Endothelial cell of umbilical vein (primary cell): Measurements from ENCODE around the gene P2RX4.

Experiments
- EZH2 ChIP-seq: IDR thresholded peaks from 2 replicates; pipeline ENCODE4 v1.6.1; 2012; ENCODE audit warnings: borderline replicate concordance, low read depth, mild to moderate bottlenecking, moderate library complexity, low read length, inconsistent platforms; ENCODE audit not compliant: severe bottlenecking
- FOS ChIP-seq: IDR thresholded peaks from 2 replicates; pipeline ENCODE4 v1.6.1; 2011; ENCODE audit warnings: mild to moderate bottlenecking, low read length, moderate library complexity, borderline replicate concordance; ENCODE audit not compliant: insufficient read depth
- JUN ChIP-seq: IDR thresholded peaks from 2 replicates; pipeline ENCODE4 v1.6.1; 2011; ENCODE audit warnings: borderline replicate concordance, low read depth; ENCODE audit not compliant: insufficient read length, insufficient read depth
- POLR2A ChIP-seq: IDR thresholded peaks from 2 replicates; pipeline ENCODE4 v1.6.1; 2012; ENCODE audit warnings: low read depth, mild to moderate bottlenecking, control low read depth, low read length
- POLR2AphosphoS5 ChIP-seq: IDR thresholded peaks from 2 replicates; pipeline ENCODE4 v1.6.1; 2012; ENCODE audit warnings: low read depth, mild to moderate bottlenecking, control low read depth, low read length, moderate library complexity; ENCODE audit not compliant: insufficient read depth
- TF ChIP-seq, protein P1 (sequence below): IDR thresholded peaks from 2 replicates; pipeline ENCODE4 v1.6.1; 2011; ENCODE audit not compliant: insufficient read depth, insufficient read length
- TF ChIP-seq, protein P2 (sequence below), 2 donors: IDR thresholded peaks; 1 replicate in 1 of 2; 2 replicates in 1 of 2; pipeline ENCODE4 v1.5.1; 2011; ENCODE audit warnings: low read length in 2 of 2, mild to moderate bottlenecking in 2 of 2, moderate library complexity in 2 of 2, control low read depth in 1 of 2, inconsistent platforms in 1 of 2, low read depth in 1 of 2; ENCODE audit not compliant: insufficient read depth in 1 of 2; ENCODE audit errors: extremely low read depth in 1 of 2

DNA sequence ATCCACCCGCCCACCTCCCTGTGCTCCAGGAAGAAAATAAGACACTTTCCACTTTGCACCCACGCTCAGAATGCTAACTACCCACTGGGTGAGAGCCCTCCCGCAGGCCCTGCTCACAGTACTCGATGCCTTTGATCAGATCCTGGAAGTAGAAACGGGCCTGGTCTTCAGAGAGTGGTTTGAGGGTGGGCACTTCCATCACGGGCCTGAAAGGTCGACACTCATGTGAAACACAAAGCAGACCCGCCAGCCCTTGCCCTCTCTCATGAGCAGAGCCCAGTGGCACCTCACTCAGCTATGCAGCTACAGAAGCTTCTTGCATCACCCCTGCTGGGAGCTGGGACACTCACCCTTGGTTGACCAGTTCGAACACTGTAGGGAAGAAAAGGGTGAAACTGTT lies 45.5 kb downstream of the P2RX4 start:
- TF ChIP-seq, protein P1, sequence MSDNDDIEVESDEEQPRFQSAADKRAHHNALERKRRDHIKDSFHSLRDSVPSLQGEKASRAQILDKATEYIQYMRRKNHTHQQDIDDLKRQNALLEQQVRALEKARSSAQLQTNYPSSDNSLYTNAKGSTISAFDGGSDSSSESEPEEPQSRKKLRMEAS = no peak
- TF ChIP-seq, protein P2, sequence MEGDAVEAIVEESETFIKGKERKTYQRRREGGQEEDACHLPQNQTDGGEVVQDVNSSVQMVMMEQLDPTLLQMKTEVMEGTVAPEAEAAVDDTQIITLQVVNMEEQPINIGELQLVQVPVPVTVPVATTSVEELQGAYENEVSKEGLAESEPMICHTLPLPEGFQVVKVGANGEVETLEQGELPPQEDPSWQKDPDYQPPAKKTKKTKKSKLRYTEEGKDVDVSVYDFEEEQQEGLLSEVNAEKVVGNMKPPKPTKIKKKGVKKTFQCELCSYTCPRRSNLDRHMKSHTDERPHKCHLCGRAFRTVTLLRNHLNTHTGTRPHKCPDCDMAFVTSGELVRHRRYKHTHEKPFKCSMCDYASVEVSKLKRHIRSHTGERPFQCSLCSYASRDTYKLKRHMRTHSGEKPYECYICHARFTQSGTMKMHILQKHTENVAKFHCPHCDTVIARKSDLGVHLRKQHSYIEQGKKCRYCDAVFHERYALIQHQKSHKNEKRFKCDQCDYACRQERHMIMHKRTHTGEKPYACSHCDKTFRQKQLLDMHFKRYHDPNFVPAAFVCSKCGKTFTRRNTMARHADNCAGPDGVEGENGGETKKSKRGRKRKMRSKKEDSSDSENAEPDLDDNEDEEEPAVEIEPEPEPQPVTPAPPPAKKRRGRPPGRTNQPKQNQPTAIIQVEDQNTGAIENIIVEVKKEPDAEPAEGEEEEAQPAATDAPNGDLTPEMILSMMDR (IDR thresholded peaks at IDR 0.05; ENCODE audit: extremely low read depth in 1 of 2, insufficient read depth in 1 of 2, low read depth in 1 of 2, low read length in 2 of 2) = no peak
- TF ChIP-seq FOS (no peak), POLR2A (no peak), JUN (no peak), EZH2 (no peak), POLR2AphosphoS5 (no peak)
